GM15510 (cell line): ENCODE results near the gene XYLT1.

Experiments
- POLR2A ChIP-seq: IDR thresholded peaks from 3 replicates; pipeline ENCODE4 v1.6.1; 2011; ENCODE audit warnings: borderline replicate concordance; ENCODE audit not compliant: insufficient read length; ENCODE audit errors: extremely low read depth

The XYLT1 gene

GRCh38 chr16:17166095-17166494, 304.7 kb downstream of the XYLT1 start:
- TF ChIP-seq POLR2A: no peak

GRCh38 chr16:17162560-17162959, 308.2 kb downstream of the XYLT1 start:
- no peak for TF ChIP-seq POLR2A

GRCh38 chr16:17160920-17161431, 309.8 kb downstream of the XYLT1 start:
- TF ChIP-seq POLR2A: no peak

- no peak for TF ChIP-seq POLR2A
These were observed 310.4 kb downstream of the XYLT1 start for GRCh38 chr16:17160285-17160853.

- no peak for TF ChIP-seq POLR2A
These were observed 311.1 kb downstream of the XYLT1 start for GRCh38 chr16:17159617-17160016.

- no peak for TF ChIP-seq POLR2A
These were observed 314.8 kb downstream of the XYLT1 start for GRCh38 chr16:17155936-17156335.

GRCh38 chr16:17155485-17155884, 315.3 kb downstream of the XYLT1 start:
- TF ChIP-seq POLR2A: no peak

- TF ChIP-seq POLR2A: no peak
These were observed 315.8 kb downstream of the XYLT1 start for GRCh38 chr16:17154981-17155380.

GRCh38 chr16:17152311-17152710, 318.4 kb downstream of the XYLT1 start:
- no peak for TF ChIP-seq POLR2A

GRCh38 chr16:17151335-17151734, 319.4 kb downstream of the XYLT1 start:
- TF ChIP-seq POLR2A: no peak

- TF ChIP-seq POLR2A: no peak
These were observed 320.8 kb downstream of the XYLT1 start for GRCh38 chr16:17149904-17150483.

- TF ChIP-seq POLR2A: no peak
These were observed 322.8 kb downstream of the XYLT1 start for GRCh38 chr16:17147942-17148341.

- TF ChIP-seq POLR2A: no peak
These were observed 325.7 kb downstream of the XYLT1 start for GRCh38 chr16:17145029-17145428.

- no peak for TF ChIP-seq POLR2A
These were observed 326.3 kb downstream of the XYLT1 start for GRCh38 chr16:17144431-17144830.

GRCh38 chr16:17143546-17144419, 327.0 kb downstream of the XYLT1 start:
- TF ChIP-seq POLR2A: no peak
